Activated T-cell treated with anti-CD3 and anti-CD28 coated beads, Interleukin-2, amount 50 U/mL, for 4 hours (primary cell): Measurements from ENCODE around the gene FBXL13. TPM values are rescaled to one million over a fixed set of nuclear protein-coding genes. Genes with fewer than 3 reads are reported as not detected.
A peak's percentile ranks its signal among the peaks of the same experiment; 100 is the strongest.
"Not testable (repeated sequence)": the region's sequence is repeated elsewhere in the genome, so short reads cannot be mapped to it uniquely, and the experiment has no call there.

Experiments
- ATAC-seq, 2 donors: fragments of 200-7000 bp; cut with Tn5 transposase; one replicate each; pipeline ENCODE4 v1.10.0; 2021
- DNase-seq: peaks from one replicate; pipeline ENCODE4 v3.0.0-alpha.2; 2020
- H3K27me3 Mint-ChIP-seq: one replicate; pipeline ENCODE4 v1.8.0; 2021; ENCODE audit warnings: low read depth, mixed read lengths
- H3K36me3 Mint-ChIP-seq: one replicate; pipeline ENCODE4 v1.8.0; 2022; ENCODE audit warnings: mixed read lengths; ENCODE audit not compliant: insufficient read depth
- H3K4me1 Mint-ChIP-seq: one replicate; pipeline ENCODE4 v1.8.0; 2021; ENCODE audit warnings: low read depth, mixed read lengths
- H3K4me3 Mint-ChIP-seq: one replicate; pipeline ENCODE4 v1.8.0; 2021; ENCODE audit warnings: mild to moderate bottlenecking, moderate library complexity, mixed read lengths
- H3K9me3 Mint-ChIP-seq: one replicate; pipeline ENCODE4 v1.8.0; 2021; ENCODE audit warnings: mixed read lengths
- total RNA-seq, 3 donors: library from RNA; stranded (reverse); gene quantifications; one replicate each; pipeline ENCODE4 v1.2.1, GENCODE V29; 2021

The FBXL13 gene
- 1 to 10 TPM in 1 of 3 donors, under 1 TPM in 2; 0.84 to 1.1 (median 0.96) TPM for total RNA-seq

GRCh38 chr7:103074519-103075336 lies at the start of gene FBXL13, which contains the start of gene ARMC10:
Gene FBXL13 (minus strand): TSS chr7:103074796.
Gene ARMC10 (plus strand): TSS chr7:103075140. CDS start chr7:103075273, 133 bp downstream.
- DNase-seq: peak; percentile 89
- Mint-ChIP-seq H3K4me1 (peaks cover 33% of the 10 kb centered on the region), H3K4me3 (peak within 1 kb of the TSS; percentile 98), H3K9me3 (no peaks in the 10 kb centered on the region), H3K27me3 (no peaks in the 10 kb centered on the region), H3K36me3 (peaks cover 7% of the 10 kb centered on the region)
- ATAC-seq: peak; percentile 86 to 87

- DNase-seq (no peak), ATAC-seq (no peak)
- Mint-ChIP-seq H3K27me3 (no peaks in the 10 kb centered on the region), H3K4me1 (no peaks in the 10 kb centered on the region), H3K36me3 (peaks cover 49% of the 10 kb centered on the region), H3K4me3 (no peak overlapping the region), H3K9me3 (no peaks in the 10 kb centered on the region)
Measured at GRCh38 chr7:103123529-103123928, 48.9 kb upstream of the FBXL13 start.

GRCh38 chr7:103121641-103122040 lies 47.0 kb upstream of the FBXL13 start:
- no peak for DNase-seq

GRCh38 chr7:103120362-103120761 lies 45.8 kb upstream of the FBXL13 start:
- no peak overlapping the region for H3K4me3 Mint-ChIP-seq
- no peaks in the 10 kb centered on the region for H3K27me3 Mint-ChIP-seq
- DNase-seq (no peak), ATAC-seq (no peak)
- H3K4me1 Mint-ChIP-seq: no peaks in the 10 kb centered on the region
- peaks cover 30% of the 10 kb centered on the region for H3K36me3 Mint-ChIP-seq
- no peaks in the 10 kb centered on the region for H3K9me3 Mint-ChIP-seq

More at GRCh38 chr7:103121641-103122040, 47.0 kb upstream of the FBXL13 start:
- Mint-ChIP-seq H3K9me3 (no peaks in the 10 kb centered on the region), H3K4me1 (no peaks in the 10 kb centered on the region), H3K27me3 (no peaks in the 10 kb centered on the region), H3K36me3 (peaks cover 34% of the 10 kb centered on the region), H3K4me3 (no peak overlapping the region)
- no peak for ATAC-seq

- Mint-ChIP-seq H3K27me3 (no peaks in the 10 kb centered on the region), H3K9me3 (no peaks in the 10 kb centered on the region), H3K36me3 (peaks cover 35% of the 10 kb centered on the region), H3K4me3 (no peak overlapping the region), H3K4me1 (no peaks in the 10 kb centered on the region)
- DNase-seq (no peak), ATAC-seq (no peak)
Measured at GRCh38 chr7:103119791-103120291, 45.2 kb upstream of the FBXL13 start.

- Mint-ChIP-seq H3K9me3 (no peaks in the 10 kb centered on the region), H3K36me3 (peaks cover 43% of the 10 kb centered on the region), H3K4me1 (no peaks in the 10 kb centered on the region), H3K4me3 (no peak overlapping the region), H3K27me3 (no peaks in the 10 kb centered on the region)
- DNase-seq (no peak), ATAC-seq (no peak)
Measured at GRCh38 chr7:103117465-103117864, 42.9 kb upstream of the FBXL13 start.

GRCh38 chr7:103116991-103117390 lies 42.4 kb upstream of the FBXL13 start:
- Mint-ChIP-seq H3K4me3 (no peak overlapping the region), H3K9me3 (no peaks in the 10 kb centered on the region), H3K27me3 (no peaks in the 10 kb centered on the region), H3K4me1 (no peaks in the 10 kb centered on the region), H3K36me3 (peaks cover 44% of the 10 kb centered on the region)
- no peak for DNase-seq
- no peak for ATAC-seq

- DNase-seq (no peak), ATAC-seq (no peak)
- Mint-ChIP-seq H3K9me3 (no peaks in the 10 kb centered on the region), H3K4me1 (no peaks in the 10 kb centered on the region), H3K4me3 (no peak overlapping the region), H3K27me3 (no peaks in the 10 kb centered on the region), H3K36me3 (peaks cover 44% of the 10 kb centered on the region)
Measured at GRCh38 chr7:103116511-103116910, 41.9 kb upstream of the FBXL13 start.

GRCh38 chr7:103115771-103116170 lies 41.2 kb upstream of the FBXL13 start:
- DNase-seq: no peak

GRCh38 chr7:103114576-103115008 lies 40.0 kb upstream of the FBXL13 start:
- H3K9me3 Mint-ChIP-seq: peaks cover 1% of the 10 kb centered on the region
- H3K36me3 Mint-ChIP-seq: peaks cover 52% of the 10 kb centered on the region
- H3K4me1 Mint-ChIP-seq: peaks cover 1% of the 10 kb centered on the region

More at GRCh38 chr7:103115771-103116170, 41.2 kb upstream of the FBXL13 start:
- no peaks in the 10 kb centered on the region for H3K27me3 Mint-ChIP-seq
- peaks cover 45% of the 10 kb centered on the region for H3K36me3 Mint-ChIP-seq
- no peaks in the 10 kb centered on the region for H3K4me1 Mint-ChIP-seq
- no peaks in the 10 kb centered on the region for H3K9me3 Mint-ChIP-seq
- ATAC-seq: no peak
- H3K4me3 Mint-ChIP-seq: no peak overlapping the region

GRCh38 chr7:103113164-103113563 lies 38.6 kb upstream of the FBXL13 start:
- Mint-ChIP-seq H3K4me1 (peaks cover 5% of the 10 kb centered on the region), H3K9me3 (peaks cover 8% of the 10 kb centered on the region), H3K36me3 (peaks cover 63% of the 10 kb centered on the region), H3K4me3 (no peak overlapping the region), H3K27me3 (no peaks in the 10 kb centered on the region)
- DNase-seq (no peak), ATAC-seq (no peak)

More at GRCh38 chr7:103114576-103115008, 40.0 kb upstream of the FBXL13 start:
- Mint-ChIP-seq H3K27me3 (no peaks in the 10 kb centered on the region), H3K4me3 (no peak overlapping the region)
- no peak for ATAC-seq
- no peak for DNase-seq

- not testable (repeated sequence) for ATAC-seq, H3K27me3 Mint-ChIP-seq, H3K4me3 Mint-ChIP-seq, H3K4me1 Mint-ChIP-seq, DNase-seq
- Mint-ChIP-seq H3K9me3 (peaks cover 12% of the 10 kb centered on the region), H3K36me3 (peaks cover 63% of the 10 kb centered on the region)
Measured at GRCh38 chr7:103106703-103107070, 32.1 kb upstream of the FBXL13 start.

GRCh38 chr7:103106005-103106702 lies 31.6 kb upstream of the FBXL13 start:
- Mint-ChIP-seq H3K9me3 (peaks cover 12% of the 10 kb centered on the region), H3K4me3 (no peak overlapping the region), H3K27me3 (no peaks in the 10 kb centered on the region), H3K4me1 (peaks cover 9% of the 10 kb centered on the region), H3K36me3 (peaks cover 59% of the 10 kb centered on the region)
- no peak for ATAC-seq
- no peak for DNase-seq

- Mint-ChIP-seq H3K4me1 (no peaks in the 10 kb centered on the region), H3K9me3 (no peaks in the 10 kb centered on the region), H3K27me3 (no peaks in the 10 kb centered on the region), H3K36me3 (peaks cover 26% of the 10 kb centered on the region), H3K4me3 (no peak overlapping the region)
- no peak for ATAC-seq
- no peak for DNase-seq
Measured at GRCh38 chr7:103101543-103101942, 26.9 kb upstream of the FBXL13 start.
